GM21390 (cell line): ENCODE data around the gene ZNF148.

ENCODE experiments used
- ATAC-seq: cut with Tn5 transposase; IDR thresholded peaks from one replicate; pipeline ENCODE4 v1.9.1; 2021; ENCODE audit not compliant: unreplicated experiment

The ZNF148 gene

DNA sequence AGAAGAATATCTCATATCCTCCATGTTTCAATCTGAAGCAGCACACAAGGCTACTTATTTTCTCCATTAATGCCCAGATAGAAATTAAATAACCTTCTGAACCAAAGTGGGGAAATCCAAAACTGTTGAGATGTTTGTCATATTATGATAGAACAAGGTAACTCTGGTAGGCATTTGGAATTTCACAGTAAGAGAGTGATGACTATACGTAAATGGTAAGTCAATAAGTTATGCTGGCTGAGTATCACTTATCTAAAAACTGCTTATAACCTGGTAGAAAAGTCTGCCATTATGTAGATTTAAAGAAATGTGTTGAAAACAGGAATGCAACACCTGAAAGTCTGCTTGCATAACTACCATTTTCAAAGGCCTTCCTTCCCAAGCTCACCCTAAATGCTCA is 145.4 kb downstream of the ZNF148 start:
- ATAC-seq, result no peak

- ATAC-seq, result no peak
These were observed 146.0 kb downstream of the ZNF148 start for GRCh38 chr3:125229168-125229567.

DNA sequence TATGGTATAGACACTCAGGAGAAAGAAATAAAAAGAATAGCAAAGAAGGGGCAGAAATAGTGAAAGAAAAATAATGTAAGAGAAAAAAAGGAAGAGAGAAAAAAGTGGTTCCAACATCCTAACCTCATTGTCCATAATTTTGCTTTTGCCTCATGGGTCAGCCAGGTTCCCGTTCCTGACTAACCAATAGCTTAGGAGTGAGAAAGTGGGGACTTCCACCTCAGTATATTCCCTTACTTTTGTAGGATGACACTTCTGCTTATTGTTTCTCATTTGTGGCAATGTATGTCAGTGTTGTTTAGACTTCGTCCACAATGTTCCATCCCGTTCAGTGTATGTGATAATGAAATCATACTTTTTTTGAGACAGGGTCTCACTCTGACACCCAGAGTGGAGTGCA is 153.3 kb downstream of the ZNF148 start:
- ATAC-seq, result no peak

DNA sequence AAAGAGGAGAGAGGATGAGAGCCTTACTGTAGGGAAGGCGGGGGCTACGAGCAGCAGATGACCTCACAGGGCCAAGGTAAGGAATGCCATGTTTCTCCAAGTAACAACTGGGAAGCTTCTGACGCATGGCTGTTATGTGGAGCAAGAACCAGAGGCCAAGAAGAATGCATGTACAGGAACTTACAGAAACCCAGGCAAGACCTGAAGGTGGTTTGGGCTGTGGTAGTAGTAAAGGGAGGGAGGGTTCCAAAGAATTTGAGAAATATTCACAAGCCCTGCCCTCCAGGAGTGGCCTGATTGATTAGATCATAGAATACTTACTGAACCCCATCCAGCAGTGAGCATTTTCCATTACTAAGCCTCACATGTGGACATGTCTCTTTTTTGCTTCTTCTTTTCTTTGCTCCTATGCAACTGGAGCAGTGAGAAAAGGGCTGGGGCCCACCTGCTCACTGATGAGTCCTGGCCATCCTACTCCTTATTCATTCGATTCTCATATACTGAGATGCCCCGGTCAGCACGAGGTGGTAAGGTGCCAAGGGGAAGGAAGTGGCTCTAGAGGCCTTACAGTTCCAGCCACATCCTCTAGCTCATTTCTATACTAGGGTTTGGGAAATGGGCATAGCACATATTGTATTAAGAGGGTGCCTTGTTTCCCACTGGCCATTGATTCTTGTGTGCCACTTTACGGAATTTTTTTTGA is 154.2 kb downstream of the ZNF148 start:
- no peak for ATAC-seq

DNA sequence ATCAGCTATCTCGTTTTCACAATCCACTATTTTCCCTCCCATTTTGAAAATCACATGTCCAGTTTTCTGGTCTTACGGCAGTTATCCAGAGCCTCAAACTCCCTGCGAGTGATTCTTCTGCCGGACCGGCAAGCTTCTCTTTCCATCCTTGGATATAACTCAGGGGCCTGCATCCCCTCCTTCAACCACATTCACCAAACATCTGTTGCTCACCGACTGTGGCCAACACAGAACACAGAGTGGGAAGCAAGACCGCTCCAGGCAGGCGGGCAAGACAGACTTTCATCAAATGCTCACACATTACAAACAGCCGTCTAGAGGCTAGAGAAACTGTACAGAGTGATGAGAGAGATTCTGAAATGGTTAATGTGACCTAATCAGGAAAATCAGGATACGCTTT is 154.9 kb downstream of the ZNF148 start:
- ATAC-seq, result no peak

DNA sequence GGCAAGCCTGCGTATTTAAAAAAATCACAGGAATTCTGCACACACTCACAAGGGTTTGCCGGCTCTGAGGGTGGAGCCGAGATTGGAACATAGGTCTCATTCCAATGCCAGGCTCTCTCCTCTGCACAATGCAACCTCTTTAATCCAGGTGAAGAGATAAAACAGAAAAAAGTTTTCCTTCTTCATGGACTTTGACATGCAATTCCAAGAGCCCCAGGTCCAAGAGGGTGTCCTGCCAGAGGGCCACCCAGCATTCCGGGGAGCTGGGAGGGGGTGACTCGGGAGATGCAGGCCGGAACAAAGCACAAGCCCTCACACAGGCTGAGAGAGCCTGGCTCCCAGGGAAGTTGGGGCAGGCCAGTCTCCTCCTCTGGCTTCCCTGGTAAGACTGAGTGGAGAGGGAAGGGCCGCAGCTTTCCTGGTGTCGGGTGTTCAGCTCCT is 155.8 kb downstream of the ZNF148 start:
- ATAC-seq, result no peak

GRCh38 chr3:125214738-125215137 is 160.4 kb downstream of the ZNF148 start:
- ATAC-seq, result no peak

DNA sequence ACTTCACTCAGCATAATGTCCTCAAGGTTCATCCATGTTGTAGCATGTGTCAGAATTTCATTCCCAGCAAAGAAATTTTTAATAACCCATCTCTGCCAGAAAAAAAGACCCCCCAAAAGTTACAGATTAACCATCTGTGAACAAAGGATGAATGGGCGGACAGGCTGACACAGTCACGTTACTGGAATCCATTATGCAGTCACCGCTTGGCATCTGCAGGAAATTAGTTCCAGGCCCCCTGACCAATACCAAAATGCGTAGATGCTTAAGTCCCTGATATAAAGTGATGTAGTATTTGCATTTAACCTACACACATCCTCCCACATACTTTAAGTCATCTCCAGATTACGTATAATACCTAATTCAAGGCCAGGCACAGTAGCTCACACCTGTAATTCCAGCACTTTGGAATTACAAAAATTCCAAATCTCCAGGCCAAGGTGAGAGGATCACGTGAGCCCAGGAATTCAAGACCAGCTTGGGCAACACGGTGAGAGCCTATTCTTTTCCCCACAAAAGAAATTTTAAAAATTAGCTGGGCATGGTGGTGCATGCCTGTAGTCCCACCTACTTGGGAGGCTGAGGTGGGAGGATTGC is 161.1 kb downstream of the ZNF148 start:
- ATAC-seq, result no peak

DNA sequence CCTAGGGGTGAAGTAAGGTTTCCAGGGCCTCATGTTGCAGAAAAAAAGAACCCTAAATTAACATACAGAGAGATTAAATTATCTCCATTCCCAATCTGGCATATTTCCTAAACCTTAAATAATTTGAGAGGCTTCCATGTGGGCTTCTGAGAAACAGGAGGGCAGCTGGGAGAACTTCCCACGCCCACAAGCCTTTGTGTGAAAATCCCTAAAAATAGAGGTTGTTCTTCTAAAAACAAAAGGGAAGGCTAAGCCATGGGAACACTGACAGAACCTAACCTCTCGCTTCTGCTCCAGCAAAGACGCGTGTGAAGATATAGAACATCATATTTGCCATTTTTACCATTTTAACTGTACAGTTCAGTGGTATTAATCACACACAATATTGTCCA is 161.8 kb downstream of the ZNF148 start:
- no peak for ATAC-seq

- ATAC-seq, result no peak
These were observed 162.4 kb downstream of the ZNF148 start, which contains the start of gene SLC12A8 for GRCh38 chr3:125212509-125213363. Gene SLC12A8, minus strand, starts transcription at chr3:125212748. Its CDS starts 1,399 bp downstream, at chr3:125211349.

GRCh38 chr3:125212091-125212508 is 163.0 kb downstream of the ZNF148 start:
- no peak for ATAC-seq

DNA sequence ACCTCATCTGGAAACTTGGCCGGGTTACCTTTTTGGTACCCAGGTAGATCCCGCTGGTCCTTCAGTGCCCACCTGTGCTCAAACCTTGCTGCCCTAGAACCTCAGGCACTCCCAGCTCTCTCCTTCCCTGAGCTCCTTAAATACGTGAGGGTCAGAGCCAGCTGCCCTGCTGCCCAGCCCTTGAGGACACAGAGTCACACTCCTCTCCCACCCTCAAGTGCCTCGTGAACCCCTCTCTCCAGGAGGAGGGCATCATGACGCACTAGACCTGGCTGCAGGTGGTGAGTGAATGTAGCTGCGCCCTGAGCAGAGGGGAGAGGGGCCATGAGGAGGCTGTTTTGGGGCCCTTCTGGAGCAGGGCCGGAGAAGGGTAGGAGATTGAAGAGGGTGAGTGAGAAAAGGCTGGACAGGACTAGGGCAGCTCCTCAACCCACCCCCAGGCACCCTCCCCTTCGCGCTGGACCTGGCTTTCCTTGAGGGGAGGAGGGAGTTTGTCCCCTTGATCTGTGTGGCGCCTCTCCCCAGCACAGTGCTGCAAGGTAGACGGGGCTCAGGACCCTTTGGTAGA is 163.5 kb downstream of the ZNF148 start:
- ATAC-seq, result no peak

GRCh38 chr3:125207949-125208568 is 167.1 kb downstream of the ZNF148 start:
- ATAC-seq, result no peak

GRCh38 chr3:125207507-125207906 is 167.6 kb downstream of the ZNF148 start:
- no peak for ATAC-seq

GRCh38 chr3:125206934-125207333 is 168.2 kb downstream of the ZNF148 start:
- ATAC-seq, result no peak

DNA sequence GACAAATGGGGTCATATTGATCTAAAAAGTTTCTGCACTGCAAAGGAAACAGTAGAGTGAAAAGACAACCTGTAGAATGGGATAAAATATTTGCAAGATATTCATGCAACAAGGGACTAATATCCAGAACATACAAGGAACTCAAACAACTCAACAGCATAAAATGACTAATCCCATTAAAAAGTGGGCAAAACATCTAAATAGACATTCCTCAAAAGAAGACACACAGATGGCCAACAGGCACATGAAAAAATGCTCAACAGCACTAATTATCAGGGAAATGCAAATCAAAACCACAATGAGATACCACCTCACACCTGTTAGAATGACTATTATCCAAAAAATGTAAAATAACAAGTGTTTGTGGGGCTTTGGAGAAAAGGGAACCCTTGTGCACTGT is 171.4 kb downstream of the ZNF148 start:
- ATAC-seq, result no peak

DNA sequence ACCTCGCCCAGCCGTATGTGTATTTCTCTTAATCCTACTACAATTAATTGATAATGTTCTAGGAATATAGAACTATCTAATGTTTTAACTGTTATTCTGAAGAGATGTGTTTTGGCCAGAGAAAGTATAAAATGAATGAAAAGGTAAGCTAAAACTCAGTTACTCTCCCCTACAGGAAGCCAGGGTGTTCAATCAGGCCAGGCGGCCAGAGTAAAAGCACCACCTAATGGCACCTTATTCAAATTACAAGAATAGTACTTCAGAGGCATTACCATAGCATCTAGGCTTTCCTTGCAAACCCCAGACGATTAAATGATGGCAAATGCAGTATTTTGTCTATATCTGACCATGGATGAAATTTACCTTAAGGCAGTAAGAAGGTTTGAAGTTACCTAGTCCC is 172.9 kb downstream of the ZNF148 start:
- no peak for ATAC-seq

GRCh38 chr3:125200731-125201139 is 174.4 kb downstream of the ZNF148 start:
- ATAC-seq, result peak; percentile 83

DNA sequence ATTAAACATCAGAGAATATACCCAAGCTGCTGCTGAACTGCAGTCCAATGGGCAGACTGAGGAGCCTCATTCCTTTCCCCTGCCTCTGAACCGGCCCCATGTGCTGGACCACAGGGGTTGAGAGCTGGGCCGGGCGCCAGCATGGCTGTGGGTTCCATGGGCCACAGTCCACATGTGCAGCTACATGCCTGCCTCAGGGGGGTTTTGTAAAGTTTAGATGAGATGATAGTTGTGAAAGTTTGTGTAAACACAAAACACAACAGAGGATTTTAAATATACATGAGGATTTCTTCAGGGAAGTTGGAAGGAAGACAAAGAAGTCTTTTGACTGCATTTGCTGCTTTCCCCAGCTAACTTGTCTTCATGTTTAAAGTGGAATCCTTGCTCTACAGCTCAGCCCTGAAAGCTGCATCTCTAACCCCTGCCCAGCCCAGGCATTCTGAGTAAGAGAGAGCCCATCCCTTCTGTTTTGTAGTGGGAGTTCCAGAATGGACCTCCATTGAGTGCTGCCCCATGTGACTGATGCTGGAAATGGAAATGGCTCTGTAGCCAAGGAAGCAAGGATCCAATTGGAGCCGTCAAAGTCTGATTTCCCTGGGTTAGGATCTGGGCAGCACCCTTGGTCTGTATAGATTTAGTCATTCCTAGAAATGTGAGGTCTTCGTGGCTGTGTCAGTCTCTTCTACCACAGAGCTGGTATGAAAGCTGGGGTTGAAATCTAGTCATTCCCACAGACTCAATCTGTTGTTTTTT is 180.1 kb downstream of the ZNF148 start:
- no peak for ATAC-seq
